IMR-90 (cell line): ENCODE data around the gene CLEC20A. TPM values are rescaled to one million over a fixed set of nuclear protein-coding genes. Genes with fewer than 3 reads are reported as not detected.

Experiments used
- ATAC-seq: fragments of 200-7000 bp; cut with Tn5 transposase; 2 replicates; pipeline ENCODE4 v1.9.1; 2020; ENCODE audit warnings: low read depth, mild to moderate bottlenecking, moderate library complexity
- BruUV-seq: library from RNA; stranded (reverse); fragments of 400-500 nt; replicated peaks from 2 replicates; lab custom pipeline; 2021; lab: Mats Ljungman, UMichigan
- CTCF ChIA-PET: fragments of 300-600 bp; formaldehyde crosslinking; extraction: SDS; loops from one replicate; lab custom pipeline; 2021; ENCODE audit warnings: antibody characterized with exemption; lab: Yijun Ruan, JAX
- POLR2A ChIA-PET: fragments of 300-600 bp; sonication (Branson Sonifier 250); formaldehyde crosslinking; loops from one replicate; lab custom pipeline; 2022; ENCODE audit warnings: antibody characterized with exemption; ENCODE audit not compliant: unreplicated experiment; lab: Charles Lee
- DNase-seq: peaks from one replicate; pipeline ENCODE4 v3.0.0; 2013
- H2AFZ ChIP-seq: replicated peaks from 2 replicates; pipeline ENCODE3; 2013; ENCODE audit warnings: low read length, mild to moderate bottlenecking; ENCODE audit not compliant: poor library complexity
- H2AK5ac ChIP-seq: 2 replicates; pipeline ENCODE4 v1.6.1; 2013; ENCODE audit warnings: low read depth, low read length, inconsistent platforms
- H2AK9ac ChIP-seq: replicated peaks from 2 replicates; pipeline ENCODE3; 2013; ENCODE audit warnings: mild to moderate bottlenecking, low read depth, low read length, moderate library complexity; ENCODE audit not compliant: poor library complexity
- H2BK120ac ChIP-seq: 2 replicates; pipeline ENCODE4 v1.6.1; 2013; ENCODE audit warnings: low read depth, low read length, inconsistent platforms
- H2BK15ac ChIP-seq: 3 replicates; pipeline ENCODE4 v1.6.1; 2013; ENCODE audit warnings: low read depth, low read length, inconsistent platforms
- H2BK20ac ChIP-seq: 2 replicates; pipeline ENCODE4 v1.6.1; 2013; ENCODE audit warnings: low read depth, mild to moderate bottlenecking, inconsistent platforms, low read length, moderate library complexity
- H2BK5ac ChIP-seq: 2 replicates; pipeline ENCODE4 v1.6.1; 2013; ENCODE audit warnings: mild to moderate bottlenecking, low read depth, low read length, inconsistent platforms; ENCODE audit not compliant: poor library complexity, severe bottlenecking
- H3K14ac ChIP-seq: replicated peaks from 2 replicates; pipeline ENCODE4 v1.6.1; 2013; ENCODE audit warnings: low read depth, low read length, inconsistent platforms
- H3K18ac ChIP-seq: 2 replicates; pipeline ENCODE4 v1.6.1; 2013; ENCODE audit warnings: low read depth, low read length, control low read depth
- H3K23ac ChIP-seq: 2 replicates; pipeline ENCODE4 v1.6.1; 2013; ENCODE audit warnings: low read depth, low read length, inconsistent platforms
- H3K27ac ChIP-seq: 2 replicates; pipeline ENCODE4 v1.5.1; 2013; ENCODE audit warnings: mild to moderate bottlenecking, control low read depth, low read length; ENCODE audit not compliant: insufficient read depth
- H3K27me3 ChIP-seq: 2 replicates; pipeline ENCODE4 v1.6.1; 2013; ENCODE audit warnings: low read length; ENCODE audit not compliant: control insufficient read depth, insufficient read depth
- H3K36me3 ChIP-seq: 2 replicates; pipeline ENCODE4 v1.6.1; 2013; ENCODE audit warnings: low read length, mixed read lengths; ENCODE audit not compliant: control insufficient read depth, insufficient read depth
- H3K4ac ChIP-seq: 2 replicates; pipeline ENCODE4 v1.6.1; 2013; ENCODE audit warnings: low read depth, low read length, inconsistent platforms
- H3K4me1 ChIP-seq: 2 replicates; pipeline ENCODE4 v1.6.1; 2013; ENCODE audit warnings: low read length, mixed read lengths; ENCODE audit not compliant: control insufficient read depth, insufficient read depth
- H3K4me2 ChIP-seq: 2 replicates; pipeline ENCODE4 v1.6.1; 2013; ENCODE audit warnings: low read depth, mild to moderate bottlenecking, control low read depth, low read length, moderate library complexity
- H3K4me3 ChIP-seq: 2 replicates; pipeline ENCODE4 v1.5.1; 2013; ENCODE audit warnings: low read depth, mild to moderate bottlenecking, control low read depth, low read length, moderate library complexity; ENCODE audit not compliant: insufficient read depth
- H3K56ac ChIP-seq: 2 replicates; pipeline ENCODE4 v1.6.1; 2013; ENCODE audit warnings: low read length, inconsistent platforms; ENCODE audit not compliant: insufficient read depth; ENCODE audit errors: extremely low read depth
- H3K79me1 ChIP-seq, 2 experiments: 2 replicates each; pipeline ENCODE4 v1.6.1; 2013; ENCODE audit warnings: low read length in 2 of 2, inconsistent platforms in 1 of 2, low read depth in 1 of 2
- H3K9ac ChIP-seq: 2 replicates; pipeline ENCODE4 v1.6.1; 2013; ENCODE audit warnings: low read depth, low read length, control low read depth
- H3K9me1 ChIP-seq: 2 replicates; pipeline ENCODE4 v1.6.1; 2013; ENCODE audit warnings: low read length, inconsistent platforms; ENCODE audit not compliant: insufficient read depth
- H3K9me3 ChIP-seq: 2 replicates; pipeline ENCODE4 v1.6.1; 2013; ENCODE audit warnings: low read length; ENCODE audit not compliant: control insufficient read depth, insufficient read depth
- H4K20me1 ChIP-seq: 2 replicates; pipeline ENCODE4 v1.6.1; 2013; ENCODE audit warnings: low read length, inconsistent platforms; ENCODE audit not compliant: insufficient read depth
- H4K5ac ChIP-seq: 2 replicates; pipeline ENCODE4 v1.6.1; 2013; ENCODE audit warnings: mild to moderate bottlenecking, low read depth, low read length, control low read depth
- H4K8ac ChIP-seq, 2 experiments: 2 replicates each; pipeline ENCODE4 v1.6.1; 2013; ENCODE audit warnings: low read depth in 2 of 2, low read length in 2 of 2, control low read depth in 1 of 2, inconsistent platforms in 1 of 2
- H4K91ac ChIP-seq: 2 replicates; pipeline ENCODE4 v1.6.1; 2013; ENCODE audit warnings: low read depth, low read length, inconsistent platforms; ENCODE audit not compliant: insufficient read depth
- BHLHE40 ChIP-seq: fragments of 150-350 bp; IDR thresholded peaks from 2 replicates; pipeline ENCODE4 v1.6.1; 2016; ENCODE audit warnings: mild to moderate bottlenecking, low read depth, low read length
- CHD1 ChIP-seq: IDR thresholded peaks from 2 replicates; pipeline ENCODE4 v1.6.1; 2012; ENCODE audit warnings: low read depth, low read length, improper control_type of control experiment
- CTCF ChIP-seq: conservative IDR thresholded peaks from 2 replicates; pipeline ENCODE4 v1.5.1; 2012; ENCODE audit warnings: mild to moderate bottlenecking, low read depth, low read length, improper control_type of control experiment
- MAFK ChIP-seq: IDR thresholded peaks from 2 replicates; pipeline ENCODE4 v1.6.1; 2012; ENCODE audit warnings: low read depth, low read length, improper control_type of control experiment
- MAZ ChIP-seq: IDR thresholded peaks from 2 replicates; pipeline ENCODE4 v1.6.1; 2012; ENCODE audit warnings: low read depth, mild to moderate bottlenecking, low read length, improper control_type of control experiment, moderate library complexity, borderline replicate concordance
- MXI1 ChIP-seq: IDR thresholded peaks from 2 replicates; pipeline ENCODE4 v1.6.1; 2012; ENCODE audit warnings: low read depth, mild to moderate bottlenecking, low read length, moderate library complexity, borderline replicate concordance
- NFE2L2 ChIP-seq: fragments of 150-350 bp; IDR thresholded peaks from 2 replicates; pipeline ENCODE4 v1.6.1; 2016; ENCODE audit warnings: low read depth, mild to moderate bottlenecking, low read length
- POLR2A ChIP-seq: IDR thresholded peaks from 2 replicates; pipeline ENCODE4 v1.6.1; 2012; ENCODE audit warnings: mild to moderate bottlenecking, low read depth, low read length
- RAD21 ChIP-seq: IDR thresholded peaks from 2 replicates; pipeline ENCODE4 v1.6.1; 2012; ENCODE audit warnings: low read length, improper control_type of control experiment
- RCOR1 ChIP-seq: IDR thresholded peaks from 2 replicates; pipeline ENCODE4 v1.6.1; 2012; ENCODE audit warnings: mild to moderate bottlenecking, low read length, improper control_type of control experiment; ENCODE audit not compliant: insufficient replicate concordance
- RFX5 ChIP-seq: IDR thresholded peaks from 2 replicates; pipeline ENCODE4 v1.8.0; 2012; ENCODE audit warnings: low read depth, mild to moderate bottlenecking, low read length, moderate library complexity
- SMC3 ChIP-seq: fragments of 150-350 bp; IDR thresholded peaks from 2 replicates; pipeline ENCODE4 v1.6.1; 2016; ENCODE audit warnings: low read depth, mild to moderate bottlenecking, antibody characterized with exemption, low read length, moderate library complexity
- WGBS, 2 experiments: methylation state at CpG; one replicate each; pipeline versions ENCODE4 v1.1.5 to v1.1.7; 2013; ENCODE audit warnings: missing lambda C conversion rate in 2 of 2; ENCODE audit not compliant: insufficient read length in 1 of 2; ENCODE audit errors: extremely low coverage in 2 of 2; 5-methylcytosine and 5-hydroxymethylcytosine counted together
- dilution Hi-C: fragments of 300-500 bp; cut with HindIII; formaldehyde crosslinking; loops from one replicate; pipeline ENCODE4 v1.14.3; 2018; ENCODE audit warnings: low sequenced_read_pairs; ENCODE audit not compliant: unreplicated experiment
- in situ Hi-C: fragments of 300-500 bp; cut with MboI; formaldehyde crosslinking; loops from 3 replicates; pipeline ENCODE4 v1.14.3; 2019; ENCODE audit warnings: low sequenced_read_pairs, inconsistent platforms, mixed read lengths
- intact Hi-C: fragments of 100-400 bp; cut with micrococcal nuclease; formaldehyde crosslinking; loops from 2 replicates; pipeline ENCODE4 v1.10.0; 2022
- polyA plus RNA-seq, 3 experiments: library from polyadenylated mRNA; depleted of rRNA; stranded (reverse); fragments of >200 nt; gene quantifications; 2 replicates each; pipeline ENCODE4 v1.2.3, GENCODE V29; 2012; ENCODE audit warnings: low replicate concordance in 1 of 3
- total RNA-seq: library from RNA; depleted of rRNA; stranded (reverse); fragments of >200 nt; gene quantifications from 2 replicates; pipeline ENCODE4 v1.2.3, GENCODE V29; 2012

The CLEC20A gene
- total and polyA plus RNA-seq, 2 of the 4 experiments (the other 2 are of a cell fraction), result not detected

- no TSS peak for BruUV-seq
- H3K23ac ChIP-seq, result no peak overlapping the region
- ATAC-seq, result no peak
- no peak overlapping the region for H4K91ac ChIP-seq
- H3K27ac ChIP-seq, result no peak overlapping the region
- H3K79me1 ChIP-seq, result peaks cover 0 to 8% of the 10 kb centered on the region in 2 experiments; a peak in 2 of 4 replicates
- no peak overlapping the region for H3K18ac ChIP-seq
- H4K5ac ChIP-seq, result no peak overlapping the region
- H3K4me2 ChIP-seq, result no peak overlapping the region
- H3K27me3 ChIP-seq, result no peaks in the 10 kb centered on the region
- H2BK120ac ChIP-seq, result no peak overlapping the region
- no peak overlapping the region for H3K56ac ChIP-seq
- peaks cover 6% of the 10 kb centered on the region; the same call in 1 of the 2 replicates for H3K9me1 ChIP-seq
- no peak overlapping the region for H2AFZ ChIP-seq
- in situ Hi-C loops, result no loop called here
- no peak overlapping the region for H3K9ac ChIP-seq
- dilution Hi-C loops, result no loop called here
- no peak overlapping the region for H2BK15ac ChIP-seq
- H3K36me3 ChIP-seq, result peaks cover 10% of the 10 kb centered on the region
- H2AK5ac ChIP-seq, result no peak overlapping the region
- peaks cover 4% of the 10 kb centered on the region; the same call in 1 of the 2 replicates for H3K4me1 ChIP-seq
- CTCF ChIA-PET, result interaction anchor here (0.6 kb wide), 1 partner anchor 411 kb away, joined by 3 read pairs; no protein-coding TSS in a partner anchor
- H3K14ac ChIP-seq, result no peak overlapping the region
- H2BK5ac ChIP-seq, result no peak overlapping the region
- intact Hi-C loops, result no loop called here
- TF ChIP-seq BHLHE40 (no peak), MAFK (no peak), MXI1 (no peak), RAD21 (no peak), CTCF (no peak), RCOR1 (no peak), CHD1 (no peak), MAZ (no peak), RFX5 (no peak), SMC3 (no peak), POLR2A (no peak), NFE2L2 (no peak)
- H3K9me3 ChIP-seq, result no peaks in the 10 kb centered on the region
- H2AK9ac ChIP-seq, result no peak overlapping the region
- no CpG with 5 or more reads among the region's 2 CpGs for WGBS, 2 experiments
- DNase-seq, result no peak
- no peaks in the 10 kb centered on the region for H4K20me1 ChIP-seq
- no peak overlapping the region for H4K8ac ChIP-seq
- H2BK20ac ChIP-seq, result no peak overlapping the region
- H3K4ac ChIP-seq, result no peak overlapping the region
- POLR2A ChIA-PET, result no interaction called here
- H3K4me3 ChIP-seq, result no peak overlapping the region
These were observed 35.7 kb downstream of the CLEC20A start for GRCh38 chr1:178461104-178461503.
